ENCODE measurements around the gene MTRR. TPM values are rescaled to one million over a fixed set of nuclear protein-coding genes. Genes with fewer than 3 reads are reported as not detected.

The MTRR gene
- total and polyA plus RNA-seq, 2 of the 8 experiments (the other 6 are each of a cell fraction or from before 2014, with no cell fraction given), result 36.4 to 53.8 TPM

DNA sequence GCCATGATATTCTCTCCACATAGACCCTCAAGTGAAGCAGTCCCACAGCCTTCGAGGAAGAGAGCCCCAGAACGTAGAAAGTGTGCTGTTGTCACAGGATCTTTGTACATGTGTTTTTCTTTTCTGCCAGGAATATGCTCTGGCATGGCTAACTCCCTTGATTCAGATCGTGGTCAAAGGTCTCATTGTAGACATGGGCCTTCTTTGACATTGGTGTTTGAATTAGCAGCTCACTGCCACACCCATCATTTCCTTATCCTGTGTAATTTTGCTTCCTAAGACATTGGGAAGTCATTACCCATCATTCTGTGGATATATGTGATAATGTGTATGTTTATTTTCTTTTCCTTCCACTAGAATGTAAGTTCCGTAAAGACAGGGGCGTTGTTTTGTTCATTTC, 25.5 kb downstream of the MTRR start (continued):
- TF ChIP-seq, protein P1, sequence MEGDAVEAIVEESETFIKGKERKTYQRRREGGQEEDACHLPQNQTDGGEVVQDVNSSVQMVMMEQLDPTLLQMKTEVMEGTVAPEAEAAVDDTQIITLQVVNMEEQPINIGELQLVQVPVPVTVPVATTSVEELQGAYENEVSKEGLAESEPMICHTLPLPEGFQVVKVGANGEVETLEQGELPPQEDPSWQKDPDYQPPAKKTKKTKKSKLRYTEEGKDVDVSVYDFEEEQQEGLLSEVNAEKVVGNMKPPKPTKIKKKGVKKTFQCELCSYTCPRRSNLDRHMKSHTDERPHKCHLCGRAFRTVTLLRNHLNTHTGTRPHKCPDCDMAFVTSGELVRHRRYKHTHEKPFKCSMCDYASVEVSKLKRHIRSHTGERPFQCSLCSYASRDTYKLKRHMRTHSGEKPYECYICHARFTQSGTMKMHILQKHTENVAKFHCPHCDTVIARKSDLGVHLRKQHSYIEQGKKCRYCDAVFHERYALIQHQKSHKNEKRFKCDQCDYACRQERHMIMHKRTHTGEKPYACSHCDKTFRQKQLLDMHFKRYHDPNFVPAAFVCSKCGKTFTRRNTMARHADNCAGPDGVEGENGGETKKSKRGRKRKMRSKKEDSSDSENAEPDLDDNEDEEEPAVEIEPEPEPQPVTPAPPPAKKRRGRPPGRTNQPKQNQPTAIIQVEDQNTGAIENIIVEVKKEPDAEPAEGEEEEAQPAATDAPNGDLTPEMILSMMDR (IDR thresholded peaks at IDR 0.05; ENCODE audit: control extremely low read depth in 1 of 3, insufficient read depth in 1 of 3, low read depth in 1 of 3, low read length in 3 of 3), result no peak
- TF ChIP-seq NANOG (IDR thresholded peaks at IDR 0.05; ENCODE audit: insufficient read depth, low read depth, low read length, poor library complexity, severe bottlenecking) (no peak), BRCA1 (IDR thresholded peaks at IDR 0.05; ENCODE audit: low read depth, low read length) (no peak)
- TF ChIP-seq, protein P2, sequence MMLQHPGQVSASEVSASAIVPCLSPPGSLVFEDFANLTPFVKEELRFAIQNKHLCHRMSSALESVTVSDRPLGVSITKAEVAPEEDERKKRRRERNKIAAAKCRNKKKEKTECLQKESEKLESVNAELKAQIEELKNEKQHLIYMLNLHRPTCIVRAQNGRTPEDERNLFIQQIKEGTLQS (IDR thresholded peaks at IDR 0.05; ENCODE audit: insufficient read depth, low read depth, low read length), result no peak

All from H1 (cell line).